H1 (cell line): Measurements from ENCODE around the gene GRIN2C. TPM values are rescaled to one million over a fixed set of nuclear protein-coding genes. Genes with fewer than 3 reads are reported as not detected.

Experiments
- CTCF ChIA-PET: fragments of 300-600 bp; sonication (Branson Sonifier 250); formaldehyde crosslinking; loops from one replicate; lab custom pipeline; 2021; ENCODE audit not compliant: partially characterized antibody; lab: Charles Lee
- POLR2A ChIA-PET: fragments of 300-600 bp; sonication (Branson Sonifier 250); formaldehyde crosslinking; loops from one replicate; lab custom pipeline; 2021; ENCODE audit warnings: inconsistent platforms; ENCODE audit not compliant: partially characterized antibody; lab: Charles Lee
- DNase-seq, 2 experiments: peaks; one replicate each; pipeline versions ENCODE4 v3.0.0 to v3.0.0-alpha.2; 2010 to 2022; ENCODE audit warnings: low spot score in 2 of 2, low read depth in 1 of 2, mixed read lengths in 1 of 2
- FAIRE-seq: peaks from 2 replicates; lab custom pipeline; 2011; peaks lifted over from hg19 to GRCh38; lab: Jason Lieb, UNC
- H2AFZ ChIP-seq: 2 replicates; pipeline ENCODE4 v1.8.1; 2012; ENCODE audit warnings: low read length, inconsistent platforms
- H2AK5ac ChIP-seq: 2 replicates; pipeline ENCODE4 v1.6.1; 2013; ENCODE audit warnings: low read depth, low read length
- H2BK120ac ChIP-seq: replicated peaks from 2 replicates; pipeline ENCODE3; 2013; ENCODE audit warnings: low read depth, low read length, inconsistent platforms
- H2BK12ac ChIP-seq: 2 replicates; pipeline ENCODE4 v1.6.1; 2013; ENCODE audit warnings: low read depth, low read length
- H2BK15ac ChIP-seq: 2 replicates; pipeline ENCODE4 v1.6.1; 2013; ENCODE audit warnings: low read length
- H2BK20ac ChIP-seq: 2 replicates; pipeline ENCODE4 v1.6.1; 2013; ENCODE audit warnings: low read length
- H2BK5ac ChIP-seq: 2 replicates; pipeline ENCODE4 v1.6.1; 2013; ENCODE audit warnings: low read depth, low read length
- H3K14ac ChIP-seq: 2 replicates; pipeline ENCODE4 v1.6.1; 2013; ENCODE audit warnings: inconsistent platforms; ENCODE audit not compliant: insufficient read length
- H3K18ac ChIP-seq: 2 replicates; pipeline ENCODE4 v1.6.1; 2013; ENCODE audit warnings: low read length; ENCODE audit errors: extremely low read depth
- H3K23ac ChIP-seq: 2 replicates; pipeline ENCODE4 v1.6.1; 2013; ENCODE audit warnings: inconsistent platforms; ENCODE audit not compliant: insufficient read length
- H3K23me2 ChIP-seq: 2 replicates; pipeline ENCODE4 v1.6.1; 2013; ENCODE audit warnings: low read depth, low read length
- H3K27ac ChIP-seq: 2 replicates; pipeline ENCODE4 v1.6.1; 2011; ENCODE audit warnings: low read depth, low read length, inconsistent platforms
- H3K27me3 ChIP-seq, 4 experiments: replicated peaks in 1 of 4; 1 replicate in 1 of 4; 2 replicates in 3 of 4; pipeline versions ENCODE4 v1.6.1 to v1.8.1; 2011 to 2013; ENCODE audit warnings: low read length in 3 of 4, mild to moderate bottlenecking in 3 of 4, inconsistent platforms in 2 of 4, mixed read lengths in 2 of 4, moderate library complexity in 1 of 4; ENCODE audit not compliant: control insufficient read depth in 3 of 4, insufficient read depth in 3 of 4; ENCODE audit errors: extremely low read depth in 1 of 4
- H3K36me3 ChIP-seq, 4 experiments: 2 replicates each; pipeline versions ENCODE4 v1.6.1 to v1.8.1; 2011 to 2013; ENCODE audit warnings: mild to moderate bottlenecking in 4 of 4, low read length in 3 of 4, moderate library complexity in 2 of 4, control low read depth in 1 of 4, inconsistent platforms in 1 of 4; ENCODE audit not compliant: insufficient read depth in 4 of 4, control insufficient read depth in 2 of 4
- H3K4ac ChIP-seq: replicated peaks from 2 replicates; pipeline ENCODE3; 2013; ENCODE audit warnings: low read length, low read depth, mixed read lengths, inconsistent platforms; ENCODE audit not compliant: insufficient read length
- H3K4me1 ChIP-seq, 4 experiments: replicated peaks in 1 of 4; 1 replicate in 1 of 4; 2 replicates in 3 of 4; pipeline versions ENCODE4 v1.6.1 to v1.8.1; 2011 to 2013; ENCODE audit warnings: low read length in 3 of 4, inconsistent platforms in 2 of 4, mixed read lengths in 1 of 4; ENCODE audit not compliant: insufficient read depth in 4 of 4, control insufficient read depth in 3 of 4
- H3K4me2 ChIP-seq, 2 experiments: 2 replicates each; pipeline versions ENCODE4 v1.6.1 to v1.8.1; 2011 to 2013; ENCODE audit warnings: low read depth in 2 of 2, low read length in 2 of 2, control low read depth in 1 of 2, inconsistent platforms in 1 of 2, mild to moderate bottlenecking in 1 of 2; ENCODE audit not compliant: insufficient read depth in 1 of 2
- H3K4me3 ChIP-seq, 4 experiments: fragments of 200-600, 300-600 bp in 1 of 4; sonication (generic), shearing (Covaris generic), sonication (Bioruptor Twin) in 1 of 4; 2 replicates each; pipeline versions ENCODE4 v1.5.1 to v1.8.1; 2011 to 2016; ENCODE audit warnings: low read length in 4 of 4, low read depth in 3 of 4, control low read depth in 2 of 4, inconsistent platforms in 2 of 4, mild to moderate bottlenecking in 2 of 4, mixed read lengths in 1 of 4, moderate library complexity in 1 of 4; ENCODE audit not compliant: insufficient read depth in 2 of 4; ENCODE audit errors: extremely low read depth in 1 of 4
- H3K56ac ChIP-seq: replicated peaks from 2 replicates; pipeline ENCODE3; 2013; ENCODE audit warnings: low read depth, mild to moderate bottlenecking, mixed read lengths, low read length, inconsistent platforms; ENCODE audit not compliant: insufficient read length
- H3K79me1 ChIP-seq: 2 replicates; pipeline ENCODE4 v1.6.1; 2013; ENCODE audit warnings: low read depth, low read length, control low read depth
- H3K79me2 ChIP-seq, 2 experiments: 2 replicates each; pipeline versions ENCODE4 v1.6.1 to v1.8.1; 2012 to 2013; ENCODE audit warnings: low read length in 2 of 2, mild to moderate bottlenecking in 2 of 2, inconsistent platforms in 1 of 2; ENCODE audit not compliant: insufficient read depth in 2 of 2, control insufficient read depth in 1 of 2
- H3K9ac ChIP-seq, 4 experiments: replicated peaks in 1 of 4; 1 replicate in 1 of 4; 2 replicates in 3 of 4; pipeline versions ENCODE4 v1.6.1 to v1.8.1; 2011 to 2013; ENCODE audit warnings: low read depth in 3 of 4, low read length in 3 of 4, control low read depth in 2 of 4, mild to moderate bottlenecking in 2 of 4, moderate library complexity in 2 of 4, inconsistent platforms in 1 of 4; ENCODE audit errors: extremely low read depth in 1 of 4
- H3K9me3 ChIP-seq, 2 experiments: 2 replicates each; pipeline versions ENCODE4 v1.6.1 to v1.8.1; 2012 to 2013; ENCODE audit warnings: mild to moderate bottlenecking in 2 of 2, moderate library complexity in 2 of 2, control low read depth in 1 of 2, inconsistent platforms in 1 of 2, low read depth in 1 of 2, low read length in 1 of 2, mixed read lengths in 1 of 2; ENCODE audit not compliant: insufficient read depth in 2 of 2
- H4K20me1 ChIP-seq, 2 experiments: replicated peaks in 1 of 2; 2 replicates each; pipeline versions ENCODE3 to v1.8.1; 2011 to 2013; ENCODE audit warnings: inconsistent platforms in 2 of 2, low read length in 2 of 2, mild to moderate bottlenecking in 1 of 2; ENCODE audit not compliant: insufficient read depth in 2 of 2, control insufficient read depth in 1 of 2
- H4K5ac ChIP-seq: 2 replicates; pipeline ENCODE4 v1.6.1; 2013; ENCODE audit warnings: low read length, low read depth, mixed read lengths, inconsistent platforms; ENCODE audit not compliant: insufficient read length
- H4K8ac ChIP-seq: 2 replicates; pipeline ENCODE4 v1.8.0; 2013; ENCODE audit warnings: mild to moderate bottlenecking, moderate library complexity, low read length, inconsistent platforms; ENCODE audit not compliant: insufficient read depth; ENCODE audit errors: extremely low read depth
- H4K91ac ChIP-seq: replicated peaks from 2 replicates; pipeline ENCODE3; 2013; ENCODE audit warnings: low read length, mixed read lengths, inconsistent platforms; ENCODE audit not compliant: insufficient read length
- CBX5 ChIP-seq: fragments of 300-800, 300-1000 bp; sonication (generic); IDR thresholded peaks from 2 replicates; pipeline ENCODE4 v1.7.1; 2016; ENCODE audit warnings: antibody characterized with exemption, low read length, low read depth
- CEBPB ChIP-seq: IDR thresholded peaks from 2 replicates; pipeline ENCODE4 v1.6.1; 2012; ENCODE audit warnings: low read depth, low read length
- CREB1 ChIP-seq: IDR thresholded peaks from 2 replicates; pipeline ENCODE4 v1.6.1; 2012; ENCODE audit warnings: inconsistent platforms
- KDM1A ChIP-seq: fragments of 200-600, 300-600 bp; sonication (generic); IDR thresholded peaks from 2 replicates; pipeline ENCODE4 v1.7.1; 2016; ENCODE audit warnings: mild to moderate bottlenecking, low read length, borderline replicate concordance
- NANOG ChIP-seq: IDR thresholded peaks from 2 replicates; pipeline ENCODE4 v1.6.1; 2011; ENCODE audit warnings: low read length, low read depth, mild to moderate bottlenecking, inconsistent platforms; ENCODE audit not compliant: insufficient read depth, poor library complexity, severe bottlenecking
- NRF1 ChIP-seq: IDR thresholded peaks from 2 replicates; pipeline ENCODE4 v1.6.1; 2011; ENCODE audit warnings: mild to moderate bottlenecking, low read depth, low read length, improper control_type of control experiment
- RAD21 ChIP-seq, 2 experiments: IDR thresholded peaks in 1 of 2; conservative IDR thresholded peaks in 1 of 2; 2 replicates each; pipeline ENCODE4 v1.6.1; 2011; ENCODE audit warnings: low read depth in 2 of 2, low read length in 2 of 2, improper control_type of control experiment in 1 of 2, inconsistent platforms in 1 of 2, mild to moderate bottlenecking in 1 of 2, moderate library complexity in 1 of 2
- WGBS, 2 experiments: shearing (Covaris generic) in 1 of 2; methylation state at CpG; one replicate each; pipeline versions ENCODE4 v1.1.6 to v1.1.7; 2013 to 2015; ENCODE audit warnings: low lambda C conversion rate in 2 of 2, mixed read lengths in 2 of 2, inconsistent platforms in 1 of 2, low coverage in 1 of 2, missing lambda C conversion rate in 1 of 2; ENCODE audit not compliant: insufficient replicate concordance in 2 of 2, insufficient coverage in 1 of 2, insufficient read length in 1 of 2; ENCODE audit errors: extremely low coverage in 1 of 2, missing lambda C conversion rate in 1 of 2; 5-methylcytosine and 5-hydroxymethylcytosine counted together
- polyA plus RNA-seq, 7 experiments: library from polyadenylated mRNA; depleted of rRNA in 3 of 7; stranded (reverse) in 5 of 7; unstranded in 2 of 7; fragments of >200 nt in 5 of 7; fragments of 200-250 nt in 2 of 7; gene quantifications; 1 replicate in 5 of 7; 2 replicates in 1 of 7; 4 replicates in 1 of 7; pipeline versions ENCODE4 v1.2.1 to v1.2.3, GENCODE V29; 2011 to 2013; ENCODE audit warnings: missing spikeins in 2 of 7, mixed read lengths in 2 of 7
- total RNA-seq: library from RNA; stranded (reverse); fragmentation: NEBNext Ultra II Directional; extraction: Animal tissue kit (Norgen Biotek cat#: 25700); gene quantifications from 2 replicates; pipeline ENCODE4 v1.2.1, GENCODE V29; 2021
- TF ChIP-seq, protein P1 (sequence below): IDR thresholded peaks from 2 replicates; pipeline ENCODE4 v1.6.1; 2012; ENCODE audit warnings: inconsistent platforms
- TF ChIP-seq, protein P2 (sequence below), 3 experiments: IDR thresholded peaks; 1 replicate in 2 of 3; 2 replicates in 1 of 3; pipeline versions ENCODE4 v1.5.1 to v1.6.1; 2011; ENCODE audit warnings: low read length in 3 of 3, mild to moderate bottlenecking in 3 of 3, inconsistent platforms in 2 of 3, low read depth in 1 of 3, moderate library complexity in 1 of 3; ENCODE audit not compliant: insufficient read depth in 1 of 3; ENCODE audit errors: control extremely low read depth in 1 of 3

Gene GRIN2C
- total and polyA plus RNA-seq, 2 of the 8 experiments (the other 6 are each of a cell fraction or from before 2014, with no cell fraction given), result 0.06 to 0.07 TPM

DNA sequence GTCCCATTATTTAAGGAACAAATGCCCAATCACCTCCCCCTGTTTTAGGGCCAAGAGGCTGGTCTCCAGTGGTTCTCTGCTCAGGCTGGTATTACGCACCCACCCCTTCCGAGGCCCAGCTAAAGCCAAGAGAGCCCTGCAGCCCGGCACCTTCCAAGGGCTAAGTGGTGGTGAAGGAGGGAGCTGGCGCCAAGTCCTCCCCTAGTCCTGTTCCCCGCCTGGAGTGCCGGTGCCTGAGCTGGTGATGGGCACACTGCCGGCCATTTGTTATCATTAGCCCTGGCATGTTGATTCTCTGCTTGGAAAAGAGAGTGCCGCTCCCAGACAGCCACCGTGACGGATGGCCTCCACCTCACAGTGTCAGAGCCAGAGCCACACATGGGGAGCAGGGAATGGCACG lies 31.9 kb downstream of the GRIN2C start:
- Histone ChIP-seq H3K14ac (no peak overlapping the region), H3K79me1 (no peaks in the 10 kb centered on the region), H4K8ac (no peak overlapping the region), H4K91ac (no peak overlapping the region), H2BK5ac (no peak overlapping the region), H3K23ac (no peak overlapping the region), H3K4me2 (no peak overlapping the region), H3K79me2 (no peaks in the 10 kb centered on the region), H4K20me1 (peaks cover 5 to 18% of the 10 kb centered on the region in 2 experiments), H3K9me3 (no peaks in the 10 kb centered on the region), H3K27me3 (no peaks in the 10 kb centered on the region; a peak in 1 of 7 replicates), H3K4me1 (no peaks in the 10 kb centered on the region; a peak in 1 of 7 replicates), H3K36me3 (no peaks in the 10 kb centered on the region; a peak in 1 of 8 replicates), H3K18ac (no peak overlapping the region), H2BK12ac (no peak overlapping the region), H2BK20ac (no peak overlapping the region), H3K27ac (no peak overlapping the region), H3K9ac (no peak overlapping the region), H2BK15ac (no peak overlapping the region), H2AFZ (no peak overlapping the region), H2AK5ac (no peak overlapping the region), H3K4ac (no peak overlapping the region), H3K23me2 (no peaks in the 10 kb centered on the region), H2BK120ac (no peak overlapping the region), H3K56ac (no peak overlapping the region), H4K5ac (no peak overlapping the region), H3K4me3 (no peak overlapping the region)
- ChIA-PET CTCF (interaction anchor here (1.0 to 99.6 kb wide), 4 partner anchors 9 to 134 kb away, joined by 3 to 2981 read pairs (median 1492); partner anchors contain the start of genes FDXR, GRIN2C and NAT9), POLR2A (no interaction called here)
- DNase-seq (no peak), FAIRE-seq (no peak)
- 94% methylated on average over 11 of the region's 11 CpGs; no CpG with 5 or more reads in 1 of the 2 experiments for WGBS, 2 experiments
- TF ChIP-seq CBX5, result no peak
- TF ChIP-seq RAD21 (IDR thresholded peaks at IDR 0.05 in 1 of 2, conservative IDR thresholded peaks at IDR 0.05 in 1 of 2; ENCODE audit: low read depth in 2 of 2, low read length in 2 of 2), result no peak
- TF ChIP-seq, protein P1, sequence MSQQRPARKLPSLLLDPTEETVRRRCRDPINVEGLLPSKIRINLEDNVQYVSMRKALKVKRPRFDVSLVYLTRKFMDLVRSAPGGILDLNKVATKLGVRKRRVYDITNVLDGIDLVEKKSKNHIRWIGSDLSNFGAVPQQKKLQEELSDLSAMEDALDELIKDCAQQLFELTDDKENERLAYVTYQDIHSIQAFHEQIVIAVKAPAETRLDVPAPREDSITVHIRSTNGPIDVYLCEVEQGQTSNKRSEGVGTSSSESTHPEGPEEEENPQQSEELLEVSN, result no peak
- TF ChIP-seq, protein P2, sequence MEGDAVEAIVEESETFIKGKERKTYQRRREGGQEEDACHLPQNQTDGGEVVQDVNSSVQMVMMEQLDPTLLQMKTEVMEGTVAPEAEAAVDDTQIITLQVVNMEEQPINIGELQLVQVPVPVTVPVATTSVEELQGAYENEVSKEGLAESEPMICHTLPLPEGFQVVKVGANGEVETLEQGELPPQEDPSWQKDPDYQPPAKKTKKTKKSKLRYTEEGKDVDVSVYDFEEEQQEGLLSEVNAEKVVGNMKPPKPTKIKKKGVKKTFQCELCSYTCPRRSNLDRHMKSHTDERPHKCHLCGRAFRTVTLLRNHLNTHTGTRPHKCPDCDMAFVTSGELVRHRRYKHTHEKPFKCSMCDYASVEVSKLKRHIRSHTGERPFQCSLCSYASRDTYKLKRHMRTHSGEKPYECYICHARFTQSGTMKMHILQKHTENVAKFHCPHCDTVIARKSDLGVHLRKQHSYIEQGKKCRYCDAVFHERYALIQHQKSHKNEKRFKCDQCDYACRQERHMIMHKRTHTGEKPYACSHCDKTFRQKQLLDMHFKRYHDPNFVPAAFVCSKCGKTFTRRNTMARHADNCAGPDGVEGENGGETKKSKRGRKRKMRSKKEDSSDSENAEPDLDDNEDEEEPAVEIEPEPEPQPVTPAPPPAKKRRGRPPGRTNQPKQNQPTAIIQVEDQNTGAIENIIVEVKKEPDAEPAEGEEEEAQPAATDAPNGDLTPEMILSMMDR (IDR thresholded peaks at IDR 0.05; ENCODE audit: control extremely low read depth in 1 of 3, insufficient read depth in 1 of 3, low read depth in 1 of 3, low read length in 3 of 3), result no peak
- no peak for TF ChIP-seq NRF1
- TF ChIP-seq NANOG, result no peak
- no peak for TF ChIP-seq CEBPB
- no peak for TF ChIP-seq CREB1
- TF ChIP-seq KDM1A, result no peak
